GM18508 (cell line): ENCODE data around the gene UBALD1.
"Not testable (repeated sequence)": the region's sequence is repeated elsewhere in the genome, so short reads cannot be mapped to it uniquely, and the experiment has no call there.

Experiments
- ATAC-seq: cut with Tn5 transposase; IDR thresholded peaks from one replicate; pipeline ENCODE4 v1.9.1; 2021; ENCODE audit warnings: moderate number of reproducible peaks; ENCODE audit not compliant: insufficient read depth, unreplicated experiment

Gene UBALD1

DNA sequence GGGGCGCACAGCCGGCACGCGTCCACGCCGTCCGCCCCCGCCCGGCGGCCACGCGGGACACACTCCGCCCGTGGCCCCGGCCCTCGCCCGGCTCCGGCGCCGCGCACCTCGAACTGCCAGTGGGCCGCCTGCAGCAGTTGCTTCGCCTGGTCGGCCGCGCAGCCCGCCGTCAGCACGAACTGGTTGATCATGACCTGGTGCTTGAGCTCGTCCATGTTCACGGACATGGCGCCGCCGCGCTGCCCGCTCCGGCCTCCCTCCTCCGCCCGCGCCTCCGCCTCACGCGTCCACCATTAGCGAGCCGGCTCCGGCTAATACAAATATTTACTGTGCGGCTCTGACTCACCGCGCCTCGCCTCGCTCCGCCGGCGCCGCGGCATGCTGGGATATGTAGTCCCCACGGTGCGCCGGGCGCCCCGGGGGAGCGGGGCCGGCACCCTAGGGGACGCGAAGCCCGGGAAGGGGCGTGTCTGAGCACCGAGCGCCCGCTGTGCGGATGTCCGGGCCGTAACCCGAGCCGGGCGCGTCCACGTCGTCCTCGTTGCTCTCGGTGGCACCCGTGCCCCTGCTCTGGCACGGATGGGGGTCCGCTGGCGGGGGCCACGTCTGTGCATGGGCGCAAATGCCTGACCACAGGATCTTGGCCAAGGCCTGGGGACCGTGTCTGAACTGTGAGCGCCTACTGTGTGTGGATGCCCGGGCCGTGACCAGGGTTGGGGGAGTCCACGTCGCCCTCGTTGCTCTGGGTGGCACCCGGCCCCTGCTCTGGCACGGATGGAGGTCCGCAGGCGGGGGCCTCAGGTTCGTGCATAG lies at the start of gene UBALD1:
TSS of gene UBALD1 (minus strand) at position 318 of the 813 bp plus-strand sequence. CDS start at position 227, 91 bp downstream.
- no peak for ATAC-seq

GRCh38 chr16:4663777-4664465 lies 49.2 kb upstream of the UBALD1 start:
- no peak for ATAC-seq

GRCh38 chr16:4663465-4663776 lies 48.7 kb upstream of the UBALD1 start:
- ATAC-seq, result no peak

- no peak for ATAC-seq
These were observed 47.0 kb upstream of the UBALD1 start for GRCh38 chr16:4661661-4662060.

- no peak for ATAC-seq
These were observed 45.8 kb upstream of the UBALD1 start for GRCh38 chr16:4660454-4661007.

DNA sequence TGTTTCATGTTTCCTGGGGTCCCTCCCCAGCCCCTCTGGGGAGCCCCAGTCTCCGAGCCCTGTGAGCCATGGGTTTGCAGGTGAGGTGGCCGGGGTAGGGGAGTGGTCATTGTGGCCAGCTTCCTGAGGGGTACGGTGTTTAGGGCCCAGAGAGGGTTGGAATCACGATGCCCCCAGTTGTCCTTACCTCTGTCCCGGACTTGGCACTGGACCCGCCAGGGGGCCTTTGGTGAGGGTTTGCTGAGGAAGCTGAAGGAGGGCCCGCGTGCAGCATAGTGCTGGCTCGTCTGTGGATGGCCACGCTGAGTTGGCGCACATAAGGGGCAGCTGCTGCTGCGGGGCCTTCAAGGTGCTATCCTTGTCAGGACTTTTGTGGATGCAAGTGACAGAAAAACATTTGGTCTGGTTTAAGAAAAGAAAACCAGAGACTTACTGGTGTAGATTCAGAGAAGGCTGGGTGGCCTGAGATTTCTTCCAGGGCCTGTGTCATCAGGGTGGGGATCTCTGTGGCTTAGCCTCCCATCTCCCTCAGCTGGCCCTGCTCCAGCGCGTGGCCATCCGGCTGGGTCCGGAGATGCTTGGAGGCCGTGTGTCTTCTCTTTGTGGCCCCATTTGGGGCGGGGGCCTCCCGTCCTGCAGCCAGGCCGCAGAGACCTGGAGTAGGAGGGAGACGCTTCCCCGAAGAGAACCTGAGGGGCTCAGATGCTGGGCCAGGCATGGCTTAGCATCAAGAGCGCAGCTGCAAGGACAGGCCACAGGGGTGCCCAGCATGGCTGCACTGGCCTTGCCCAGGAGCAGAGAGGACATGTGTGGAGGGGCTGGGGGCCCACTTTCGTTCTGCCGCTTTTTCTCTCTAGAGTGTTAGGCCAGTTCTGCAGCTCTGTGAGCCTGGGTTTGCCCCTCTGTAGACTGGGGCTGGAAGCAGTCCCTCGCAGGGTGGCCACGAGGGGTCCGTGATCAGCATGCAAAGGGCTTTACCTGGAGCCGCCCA lies 45.0 kb upstream of the UBALD1 start:
- no peak for ATAC-seq

DNA sequence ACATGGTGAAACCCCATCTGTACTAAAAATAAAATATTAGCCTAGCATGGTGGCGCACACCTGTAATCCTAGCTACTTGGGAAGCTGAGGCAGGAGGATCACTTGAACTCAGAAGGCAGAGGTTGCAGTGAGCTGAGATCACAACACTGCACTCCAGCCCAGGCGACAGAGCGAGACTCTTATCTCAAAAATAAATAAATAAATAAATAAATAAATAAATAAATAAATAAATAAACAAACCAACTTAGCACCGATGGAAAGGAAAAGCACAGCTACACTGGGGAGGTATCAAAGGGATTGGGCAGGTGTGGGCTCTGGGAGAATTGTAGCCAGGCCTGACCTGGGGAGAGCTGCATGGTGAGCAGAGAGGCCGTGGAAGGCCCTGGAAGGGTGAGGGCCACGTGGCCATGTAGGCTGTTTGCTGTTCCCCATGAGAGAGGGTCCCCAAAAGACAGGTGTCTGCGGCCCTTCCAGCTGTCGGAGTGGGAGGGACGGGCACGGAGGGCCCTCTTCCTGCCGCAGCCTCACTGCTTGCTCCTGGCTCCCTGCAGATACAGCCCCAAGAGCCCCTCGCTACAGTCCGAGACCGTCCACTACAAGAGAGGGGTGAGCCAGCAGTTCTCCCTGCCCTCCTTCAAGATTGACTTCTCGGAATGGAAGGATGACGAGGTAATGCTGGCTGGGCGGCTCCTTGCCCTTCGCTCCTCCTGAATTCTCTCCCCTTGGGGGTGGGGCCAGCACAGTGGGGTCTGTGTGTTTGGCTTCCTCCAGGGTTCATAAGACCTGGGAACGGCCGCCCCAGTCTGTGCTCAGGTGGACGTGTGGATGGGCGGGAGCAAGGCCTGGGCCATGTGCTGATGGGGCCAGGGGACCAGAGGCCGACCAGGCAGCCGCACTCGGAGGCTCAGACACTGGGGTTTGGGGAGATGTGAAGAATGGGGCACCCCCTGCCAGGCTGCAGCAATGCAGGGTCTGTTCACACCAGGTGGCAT lies 42.3 kb upstream of the UBALD1 start:
- ATAC-seq, result no peak

DNA sequence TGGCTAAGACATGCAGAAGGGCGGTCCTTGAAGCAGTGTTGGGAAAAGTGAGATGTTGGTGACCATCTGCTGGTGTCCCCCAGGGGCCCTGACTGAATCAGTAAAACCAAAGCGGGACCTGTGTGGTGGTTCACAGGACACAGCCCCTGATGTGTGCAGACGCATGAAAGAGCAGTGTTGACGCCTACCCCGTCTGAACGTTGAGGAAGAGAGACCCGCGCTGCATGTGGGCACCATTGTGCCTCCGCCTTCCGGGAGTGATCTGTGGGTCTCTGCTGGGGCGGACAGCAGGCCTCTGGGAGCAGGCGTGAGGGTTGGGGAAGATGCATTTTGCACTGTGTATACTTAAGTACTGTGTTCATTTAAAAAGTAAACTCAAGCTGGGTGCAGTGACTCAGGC lies 41.5 kb upstream of the UBALD1 start:
- no peak for ATAC-seq

DNA sequence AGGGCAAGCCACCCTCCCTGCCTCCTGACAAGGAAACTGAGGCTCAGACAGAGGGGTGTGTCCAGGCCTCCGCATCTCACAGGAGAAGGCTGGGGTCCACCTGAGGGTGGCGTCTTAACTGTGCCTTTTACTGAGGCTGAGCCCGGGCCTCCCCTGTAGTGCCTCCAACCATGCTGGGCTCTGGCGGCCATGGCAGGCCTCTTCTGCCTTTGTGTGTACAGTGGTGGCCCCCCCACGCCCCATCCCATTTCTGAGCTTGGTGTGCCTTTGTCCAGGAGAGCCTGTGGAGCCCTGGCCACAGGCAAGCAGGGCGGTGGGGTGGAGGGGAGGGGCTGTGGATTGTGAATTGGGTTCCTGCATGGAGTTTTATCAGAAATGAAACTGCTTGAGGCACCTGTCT lies 41.1 kb upstream of the UBALD1 start:
- ATAC-seq, result no peak

GRCh38 chr16:4654964-4655590 lies 40.4 kb upstream of the UBALD1 start:
- ATAC-seq, result no peak

DNA sequence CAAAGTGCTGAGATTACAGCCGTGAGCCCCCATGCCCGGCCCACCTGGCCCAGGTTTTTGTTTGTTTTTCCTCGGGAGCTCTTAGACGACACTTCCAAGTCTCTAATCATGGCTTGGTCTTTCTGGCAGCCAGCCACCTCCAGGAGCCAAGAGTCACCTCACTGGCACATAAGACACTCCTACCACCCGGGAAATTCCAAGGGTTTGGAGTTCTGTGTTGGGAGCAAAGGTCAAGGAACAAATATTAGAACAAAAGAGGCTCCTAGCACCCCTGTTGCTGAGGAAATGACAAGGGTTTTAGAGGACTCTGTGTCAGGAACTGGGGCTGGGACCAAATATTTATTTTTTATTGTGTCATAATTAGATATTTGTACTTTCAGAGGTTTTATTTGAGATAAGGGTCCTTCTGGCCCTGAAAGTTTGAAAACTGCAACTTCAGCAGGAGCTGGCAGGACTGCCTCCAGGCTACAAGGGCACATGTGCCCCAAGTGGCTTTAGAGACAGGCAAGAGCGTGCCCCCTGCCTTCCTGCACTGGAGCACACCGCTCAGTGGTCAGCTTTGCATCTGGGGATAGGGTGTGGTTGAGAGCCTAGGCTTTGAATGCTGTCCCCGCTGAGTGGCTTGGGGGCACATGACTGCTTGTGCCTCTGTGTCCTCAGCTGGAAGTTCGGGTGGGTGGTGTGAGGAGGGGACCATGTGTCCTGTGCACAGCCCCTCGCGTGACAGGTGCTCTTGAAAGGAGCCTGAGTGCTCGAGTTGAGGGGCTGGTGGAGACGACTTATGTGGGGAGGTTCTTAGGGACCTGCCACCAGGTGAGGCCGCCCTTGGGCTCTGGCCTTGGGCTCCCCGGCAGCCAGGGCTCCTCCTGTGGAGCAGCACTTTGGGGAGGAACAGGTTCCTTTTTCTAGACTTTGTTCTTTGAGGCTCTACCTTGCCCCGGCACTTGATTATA lies 39.6 kb upstream of the UBALD1 start:
- no peak for ATAC-seq

DNA sequence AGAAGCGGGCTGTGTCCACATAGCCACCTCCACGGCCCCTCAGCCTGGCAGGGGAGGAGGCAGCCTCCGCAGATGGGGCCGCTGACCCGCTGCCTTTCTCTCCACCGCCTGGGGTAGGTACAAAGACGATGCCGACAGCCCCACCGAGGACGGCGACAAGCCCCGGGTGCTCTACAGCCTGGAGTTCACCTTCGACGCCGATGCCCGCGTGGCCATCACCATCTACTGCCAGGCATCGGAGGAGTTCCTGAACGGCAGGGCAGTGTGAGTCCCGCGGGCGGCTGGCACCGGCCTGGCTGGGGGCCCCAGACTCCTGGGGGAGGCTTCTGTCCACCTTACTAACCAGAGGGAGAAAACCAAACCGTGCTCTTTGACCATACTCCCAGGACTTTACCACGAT lies 37.9 kb upstream of the UBALD1 start:
- no peak for ATAC-seq

DNA sequence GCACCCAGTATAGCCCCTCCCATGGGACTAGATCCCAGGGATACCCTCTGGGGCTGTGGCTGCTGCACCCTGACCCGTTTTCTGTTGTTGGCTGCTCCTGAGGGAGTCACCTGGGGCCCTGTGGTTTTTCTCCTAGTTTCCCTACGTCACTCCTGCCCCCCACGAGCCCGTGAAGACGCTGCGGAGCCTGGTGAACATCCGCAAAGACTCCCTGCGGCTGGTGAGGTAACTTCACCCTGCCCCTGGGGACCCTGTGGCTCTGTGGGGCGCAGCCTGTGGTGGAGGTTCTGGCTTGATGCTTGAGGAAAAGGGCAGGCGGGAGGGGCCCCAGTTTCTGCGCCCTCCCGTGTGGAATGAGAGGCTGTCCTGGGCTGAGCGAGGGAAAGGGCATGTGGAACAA lies 37.1 kb upstream of the UBALD1 start:
- ATAC-seq, result no peak

DNA sequence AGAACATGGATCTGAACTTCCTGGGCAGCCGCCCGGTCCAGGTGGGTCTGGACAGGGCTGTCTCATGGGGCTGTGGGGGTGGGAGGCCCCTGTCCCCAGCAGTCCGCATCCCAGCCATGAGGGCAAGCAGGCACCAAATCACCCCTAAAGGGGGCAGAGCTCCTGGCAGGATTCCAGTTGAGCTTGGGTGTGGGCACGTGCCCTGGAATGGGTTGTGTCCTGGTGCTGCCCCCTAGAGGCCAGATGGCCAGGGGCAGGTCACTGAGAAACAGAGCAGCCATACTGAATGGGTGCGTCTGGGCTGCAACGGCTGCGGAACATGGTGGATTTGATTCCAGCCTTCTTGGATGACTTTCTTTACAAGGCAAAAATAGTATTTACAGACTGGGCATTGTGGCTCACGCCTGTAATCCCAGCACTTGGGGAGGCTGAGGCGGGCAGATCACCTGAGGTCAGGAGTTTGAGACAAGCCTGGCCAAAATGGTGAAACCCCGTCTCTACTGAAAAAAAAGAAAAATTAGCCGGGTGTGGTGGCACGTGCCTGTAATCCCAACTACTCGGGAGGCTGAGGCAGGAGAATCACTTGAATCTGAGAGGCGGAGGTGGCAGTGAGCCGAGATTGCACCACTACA lies 35.9 kb upstream of the UBALD1 start:
- ATAC-seq, result not testable (repeated sequence)

- ATAC-seq, result no peak
These were observed 35.2 kb upstream of the UBALD1 start for GRCh38 chr16:4649744-4650442.

GRCh38 chr16:4648917-4649316 lies 34.2 kb upstream of the UBALD1 start:
- no peak for ATAC-seq

DNA sequence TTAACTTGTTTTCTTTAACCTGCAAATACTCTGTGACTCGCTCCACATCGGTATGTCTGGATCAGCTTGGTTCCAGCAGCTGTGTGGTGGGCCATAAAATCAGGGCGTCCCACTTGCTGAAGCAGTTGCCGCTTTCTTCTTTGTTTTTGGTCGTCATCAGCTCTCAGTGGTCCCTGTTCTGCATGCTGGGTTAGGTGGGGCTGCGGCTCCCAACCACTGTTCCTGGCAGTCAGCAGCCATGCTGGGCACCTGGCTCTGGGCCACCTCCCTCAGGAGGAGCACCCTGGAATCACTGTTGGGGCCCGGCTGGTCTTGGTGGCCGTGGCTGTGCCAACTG lies 32.9 kb upstream of the UBALD1 start:
- ATAC-seq, result no peak
